ENCODE results near the gene ENDOU. TPM values are rescaled to one million over a fixed set of nuclear protein-coding genes. Genes with fewer than 3 reads are reported as not detected.

ENDOU gene
- total and polyA plus RNA-seq, 2 donors (not counting 3 experiments of a cell fraction or from before 2014, with no cell fraction given) = not detected

- no peak overlapping the region for H3K9ac ChIP-seq (replicated peaks; ENCODE audit: extremely low read depth, insufficient read depth, low read length)
- no peak overlapping the region for H2AFZ ChIP-seq (ENCODE audit: low read depth, low read length)
- no peaks in the 10 kb centered on the region for H3K27me3 ChIP-seq (ENCODE audit: control insufficient read depth in 2 of 2, insufficient read depth in 2 of 2, low read length in 2 of 2)
- DNase-seq (ENCODE audit: low read depth, low spot score) (peak; percentile 43), FAIRE-seq (no peak)
- POLR2A ChIA-PET = interaction anchor here (2.5 kb wide), 1 partner anchor 17 kb away, joined by 11 read pairs; the partner anchor contains the start of gene RAPGEF3
- peaks cover 0 to 17% of the 10 kb centered on the region in 2 experiments for H3K36me3 ChIP-seq (ENCODE audit: control insufficient read depth in 2 of 2, extremely low read depth in 1 of 2, insufficient read depth in 2 of 2, low read length in 2 of 2)
- H4K20me1 ChIP-seq (replicated peaks; ENCODE audit: control insufficient read depth, extremely low read depth, insufficient read depth, low read length) = no peaks in the 10 kb centered on the region
- peaks cover 14% of the 10 kb centered on the region for H3K4me1 ChIP-seq (ENCODE audit: control insufficient read depth, extremely low read depth, insufficient read depth, low read length)
- peak; percentile 40 for TF ChIP-seq POLR2AphosphoS5 (IDR thresholded peaks at IDR 0.05; ENCODE audit: insufficient read depth, low read depth, low read length)
- TF ChIP-seq EZH2 (IDR thresholded peaks at IDR 0.05; ENCODE audit: borderline replicate concordance, low read depth, low read length, severe bottlenecking) = no peak
- H3K27ac ChIP-seq (ENCODE audit: insufficient read depth, low read depth, low read length) = no peak overlapping the region
- intact Hi-C loops (cut with micrococcal nuclease) = no loop called here
- H3K4me3 ChIP-seq (replicated peaks in 1 of 3; ENCODE audit: insufficient read depth in 1 of 3, low read depth in 1 of 3, low read length in 3 of 3) = no peak overlapping the region
- H3K9me1 ChIP-seq (replicated peaks; ENCODE audit: control insufficient read depth, extremely low read depth, insufficient read depth, low read length) = no peaks in the 10 kb centered on the region
- H3K4me2 ChIP-seq (ENCODE audit: insufficient read depth, low read length) = no peak overlapping the region
- no TSS peak for BruUV-seq (replicated peaks)
- dilution Hi-C loops (cut with MboI; ENCODE audit: extremely low pct_ligation_motif_present, low sequenced_read_pairs) = no loop called here
- H3K9me3 ChIP-seq (replicated peaks; ENCODE audit: control insufficient read depth, insufficient read depth, low read length) = no peaks in the 10 kb centered on the region
- H3K79me2 ChIP-seq (ENCODE audit: control insufficient read depth, insufficient read depth, low read length) = no peaks in the 10 kb centered on the region
- CTCF ChIA-PET = interaction anchor here (0.8 to 10.4 kb wide), 18 partner anchors 10 to 211 kb away, joined by 3 to 385 read pairs (median 4); partner anchors contain the start of genes ENDOU, RAPGEF3, RPAP3 and SLC48A1
These were observed 16.0 kb upstream of the ENDOU start for GRCh38 chr12:47741340-47741703.

- no TSS peak for BruUV-seq (replicated peaks)
- H3K4me2 ChIP-seq (ENCODE audit: insufficient read depth, low read length) = no peak overlapping the region
- H4K20me1 ChIP-seq (replicated peaks; ENCODE audit: control insufficient read depth, extremely low read depth, insufficient read depth, low read length) = no peaks in the 10 kb centered on the region
- ChIA-PET CTCF (interaction anchor here (1.0 to 10.4 kb wide), 14 partner anchors 9 to 99 kb away, joined by 3 to 385 read pairs (median 7); partner anchors contain the start of genes ENDOU, RAPGEF3, RPAP3 and SLC48A1), POLR2A (interaction anchor here (2.5 kb wide), 1 partner anchor 18 kb away, joined by 11 read pairs; the partner anchor contains the start of gene RAPGEF3)
- peak overlapping the region; percentile 20 for H3K27ac ChIP-seq (ENCODE audit: insufficient read depth, low read depth, low read length)
- peaks cover 0 to 16% of the 10 kb centered on the region in 2 experiments for H3K36me3 ChIP-seq (ENCODE audit: control insufficient read depth in 2 of 2, extremely low read depth in 1 of 2, insufficient read depth in 2 of 2, low read length in 2 of 2)
- H2AFZ ChIP-seq (ENCODE audit: low read depth, low read length) = no peak overlapping the region
- no peaks in the 10 kb centered on the region for H3K9me3 ChIP-seq (replicated peaks; ENCODE audit: control insufficient read depth, insufficient read depth, low read length)
- intact Hi-C loops (cut with micrococcal nuclease) = no loop called here
- H3K4me1 ChIP-seq (ENCODE audit: control insufficient read depth, extremely low read depth, insufficient read depth, low read length) = peaks cover 14% of the 10 kb centered on the region
- FAIRE-seq (no peak), DNase-seq (ENCODE audit: low read depth, low spot score) (no peak)
- dilution Hi-C loops (cut with MboI; ENCODE audit: extremely low pct_ligation_motif_present, low sequenced_read_pairs) = no loop called here
- H3K9me1 ChIP-seq (replicated peaks; ENCODE audit: control insufficient read depth, extremely low read depth, insufficient read depth, low read length) = no peaks in the 10 kb centered on the region
- no peak overlapping the region for H3K4me3 ChIP-seq (replicated peaks in 1 of 3; ENCODE audit: insufficient read depth in 1 of 3, low read depth in 1 of 3, low read length in 3 of 3)
- no peaks in the 10 kb centered on the region for H3K27me3 ChIP-seq (ENCODE audit: control insufficient read depth in 2 of 2, insufficient read depth in 2 of 2, low read length in 2 of 2)
- TF ChIP-seq FOS (IDR thresholded peaks at IDR 0.05; ENCODE audit: borderline replicate concordance, insufficient read depth, low read length) (no peak), JUN (IDR thresholded peaks at IDR 0.05; ENCODE audit: borderline replicate concordance, insufficient read depth, insufficient read length, low read depth) (no peak), GATA2 (IDR thresholded peaks at IDR 0.05; ENCODE audit: insufficient read depth, insufficient read length, low read depth, low read length) (no peak), MAX (IDR thresholded peaks at IDR 0.05; ENCODE audit: insufficient read depth, insufficient read length) (no peak), POLR2AphosphoS5 (IDR thresholded peaks at IDR 0.05; ENCODE audit: insufficient read depth, low read depth, low read length) (no peak), MYC (IDR thresholded peaks at IDR 0.05; ENCODE audit: low read depth, low read length) (no peak), POLR2A (IDR thresholded peaks at IDR 0.05; ENCODE audit: low read depth, low read length) (no peak), EZH2 (IDR thresholded peaks at IDR 0.05; ENCODE audit: borderline replicate concordance, low read depth, low read length, severe bottlenecking) (no peak)
- TF ChIP-seq, protein P1, sequence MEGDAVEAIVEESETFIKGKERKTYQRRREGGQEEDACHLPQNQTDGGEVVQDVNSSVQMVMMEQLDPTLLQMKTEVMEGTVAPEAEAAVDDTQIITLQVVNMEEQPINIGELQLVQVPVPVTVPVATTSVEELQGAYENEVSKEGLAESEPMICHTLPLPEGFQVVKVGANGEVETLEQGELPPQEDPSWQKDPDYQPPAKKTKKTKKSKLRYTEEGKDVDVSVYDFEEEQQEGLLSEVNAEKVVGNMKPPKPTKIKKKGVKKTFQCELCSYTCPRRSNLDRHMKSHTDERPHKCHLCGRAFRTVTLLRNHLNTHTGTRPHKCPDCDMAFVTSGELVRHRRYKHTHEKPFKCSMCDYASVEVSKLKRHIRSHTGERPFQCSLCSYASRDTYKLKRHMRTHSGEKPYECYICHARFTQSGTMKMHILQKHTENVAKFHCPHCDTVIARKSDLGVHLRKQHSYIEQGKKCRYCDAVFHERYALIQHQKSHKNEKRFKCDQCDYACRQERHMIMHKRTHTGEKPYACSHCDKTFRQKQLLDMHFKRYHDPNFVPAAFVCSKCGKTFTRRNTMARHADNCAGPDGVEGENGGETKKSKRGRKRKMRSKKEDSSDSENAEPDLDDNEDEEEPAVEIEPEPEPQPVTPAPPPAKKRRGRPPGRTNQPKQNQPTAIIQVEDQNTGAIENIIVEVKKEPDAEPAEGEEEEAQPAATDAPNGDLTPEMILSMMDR (IDR thresholded peaks at IDR 0.05; ENCODE audit: extremely low read depth in 1 of 2, insufficient read depth in 1 of 2, low read depth in 1 of 2, low read length in 2 of 2) = no peak
- H3K79me2 ChIP-seq (ENCODE audit: control insufficient read depth, insufficient read depth, low read length) = no peaks in the 10 kb centered on the region
- no peak overlapping the region for H3K9ac ChIP-seq (replicated peaks; ENCODE audit: extremely low read depth, insufficient read depth, low read length)
These were observed 15.5 kb upstream of the ENDOU start for GRCh38 chr12:47740606-47741339.

All from endothelial cell of umbilical vein (primary cell).